ENCODE measurements around the gene DNAL4. TPM values are rescaled to one million over a fixed set of nuclear protein-coding genes. Genes with fewer than 3 reads are reported as not detected.

Gene DNAL4
- total and polyA plus RNA-seq, 10 of the 15 experiments (the other 5 are each of a cell fraction or from before 2014, with no cell fraction given), result 0.35 to 8.5 (median 6.3) TPM; not detected in 1

DNA sequence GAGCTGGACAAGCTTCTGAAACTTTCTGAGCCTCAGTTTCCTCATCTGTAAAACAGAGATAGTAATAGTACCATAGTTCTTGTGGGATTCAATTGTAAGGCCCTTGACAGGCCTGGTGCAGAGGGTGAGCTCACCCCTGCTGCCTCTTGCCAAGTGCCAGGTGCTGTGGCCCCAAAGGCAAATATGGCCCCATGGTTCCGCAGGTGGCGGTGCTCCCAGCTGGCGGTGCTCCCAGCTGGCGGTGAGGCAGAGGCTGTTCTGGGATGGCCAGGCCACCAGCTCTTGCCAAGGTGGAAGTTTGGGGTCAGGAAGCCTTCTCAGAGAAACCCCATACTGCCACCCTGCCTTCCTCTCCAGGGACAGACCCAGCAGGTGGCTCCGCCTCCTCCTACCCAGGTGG is 41.0 kb upstream of the DNAL4 start:
- Histone ChIP-seq H3K27ac (ENCODE audit: control insufficient read depth, insufficient read depth) (no peak overlapping the region), H3K9me3 (replicated peaks; ENCODE audit: control insufficient read depth, insufficient read depth, low read length) (no peaks in the 10 kb centered on the region), H3K4me1 (ENCODE audit: control insufficient read depth, insufficient read depth, low read length) (no peaks in the 10 kb centered on the region), H3K79me2 (ENCODE audit: control insufficient read depth, insufficient read depth, low read length) (no peaks in the 10 kb centered on the region), H3K27me3 (replicated peaks in 1 of 2; ENCODE audit: control insufficient read depth in 2 of 2, insufficient read depth in 2 of 2, low read length in 1 of 2) (peaks cover 0 to 4% of the 10 kb centered on the region in 2 experiments; a peak in 3 of 4 replicates), H3K4me3 (no peak overlapping the region), H3K4me2 (ENCODE audit: control insufficient read depth, insufficient read depth) (no peak overlapping the region), H2AFZ (ENCODE audit: control insufficient read depth, low read depth, low read length) (no peak overlapping the region), H4K20me1 (ENCODE audit: control insufficient read depth, insufficient read depth) (no peaks in the 10 kb centered on the region), H3K36me3 (ENCODE audit: control insufficient read depth in 2 of 2, insufficient read depth in 2 of 2, low read length in 1 of 2) (no peaks in the 10 kb centered on the region), H3K9ac (ENCODE audit: control insufficient read depth, insufficient read depth, low read length) (no peak overlapping the region)
- ChIA-PET RAD21 (ENCODE audit: unreplicated experiment) (no interaction called here), CTCF (interaction anchor here (0.6 kb wide), 1 partner anchor 76 kb away, joined by 3 read pairs; no protein-coding TSS in a partner anchor), POLR2A (no interaction called here), SMC1A (ENCODE audit: uncharacterized antibody, unreplicated experiment) (no interaction called here)
- intact Hi-C loops (cut with micrococcal nuclease; ENCODE audit: unreplicated experiment) (no loop called here), in situ Hi-C loops (cut with MboI) (no loop called here)
- DNase-seq (ENCODE audit: low read depth, low spot score), result no peak
- BruUV-seq (replicated peaks), result no TSS peak
- FAIRE-seq, result no peak
- 70% methylated on average over 5 of the region's 5 CpGs for WGBS (ENCODE audit: insufficient coverage, insufficient replicate concordance, low lambda C conversion rate, missing lambda C conversion rate)
- no peak for ATAC-seq
- TF ChIP-seq, protein P1, sequence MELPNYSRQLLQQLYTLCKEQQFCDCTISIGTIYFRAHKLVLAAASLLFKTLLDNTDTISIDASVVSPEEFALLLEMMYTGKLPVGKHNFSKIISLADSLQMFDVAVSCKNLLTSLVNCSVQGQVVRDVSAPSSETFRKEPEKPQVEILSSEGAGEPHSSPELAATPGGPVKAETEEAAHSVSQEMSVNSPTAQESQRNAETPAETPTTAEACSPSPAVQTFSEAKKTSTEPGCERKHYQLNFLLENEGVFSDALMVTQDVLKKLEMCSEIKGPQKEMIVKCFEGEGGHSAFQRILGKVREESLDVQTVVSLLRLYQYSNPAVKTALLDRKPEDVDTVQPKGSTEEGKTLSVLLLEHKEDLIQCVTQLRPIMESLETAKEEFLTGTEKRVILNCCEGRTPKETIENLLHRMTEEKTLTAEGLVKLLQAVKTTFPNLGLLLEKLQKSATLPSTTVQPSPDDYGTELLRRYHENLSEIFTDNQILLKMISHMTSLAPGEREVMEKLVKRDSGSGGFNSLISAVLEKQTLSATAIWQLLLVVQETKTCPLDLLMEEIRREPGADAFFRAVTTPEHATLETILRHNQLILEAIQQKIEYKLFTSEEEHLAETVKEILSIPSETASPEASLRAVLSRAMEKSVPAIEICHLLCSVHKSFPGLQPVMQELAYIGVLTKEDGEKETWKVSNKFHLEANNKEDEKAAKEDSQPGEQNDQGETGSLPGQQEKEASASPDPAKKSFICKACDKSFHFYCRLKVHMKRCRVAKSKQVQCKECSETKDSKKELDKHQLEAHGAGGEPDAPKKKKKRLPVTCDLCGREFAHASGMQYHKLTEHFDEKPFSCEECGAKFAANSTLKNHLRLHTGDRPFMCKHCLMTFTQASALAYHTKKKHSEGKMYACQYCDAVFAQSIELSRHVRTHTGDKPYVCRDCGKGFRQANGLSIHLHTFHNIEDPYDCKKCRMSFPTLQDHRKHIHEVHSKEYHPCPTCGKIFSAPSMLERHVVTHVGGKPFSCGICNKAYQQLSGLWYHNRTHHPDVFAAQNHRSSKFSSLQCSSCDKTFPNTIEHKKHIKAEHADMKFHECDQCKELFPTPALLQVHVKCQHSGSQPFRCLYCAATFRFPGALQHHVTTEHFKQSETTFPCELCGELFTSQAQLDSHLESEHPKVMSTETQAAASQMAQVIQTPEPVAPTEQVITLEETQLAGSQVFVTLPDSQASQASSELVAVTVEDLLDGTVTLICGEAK (IDR thresholded peaks at IDR 0.05; ENCODE audit: borderline replicate concordance), result no peak
- TF ChIP-seq SIN3A (IDR thresholded peaks at IDR 0.05; ENCODE audit: low read depth, low read length) (no peak), ZZZ3 (IDR thresholded peaks at IDR 0.05; ENCODE audit: control insufficient read depth, insufficient read length, low read depth) (no peak), CHD2 (IDR thresholded peaks at IDR 0.05; ENCODE audit: borderline replicate concordance, low read depth, low read length) (no peak), BRCA1 (IDR thresholded peaks at IDR 0.05; ENCODE audit: low read depth, low read length) (no peak), DPF2 (IDR thresholded peaks at IDR 0.05) (no peak), NFYA (IDR thresholded peaks at IDR 0.05; ENCODE audit: borderline replicate concordance, low read depth, low read length) (no peak), MEF2B (IDR thresholded peaks at IDR 0.05; ENCODE audit: partially characterized antibody, poor library complexity, severe bottlenecking) (no peak), BMI1 (IDR thresholded peaks at IDR 0.05; ENCODE audit: borderline replicate concordance) (no peak), MEF2A (IDR thresholded peaks at IDR 0.05; ENCODE audit: insufficient read depth, low read depth, low read length) (no peak), IKZF2 (IDR thresholded peaks at IDR 0.05) (no peak)
- TF ChIP-seq, protein P2, sequence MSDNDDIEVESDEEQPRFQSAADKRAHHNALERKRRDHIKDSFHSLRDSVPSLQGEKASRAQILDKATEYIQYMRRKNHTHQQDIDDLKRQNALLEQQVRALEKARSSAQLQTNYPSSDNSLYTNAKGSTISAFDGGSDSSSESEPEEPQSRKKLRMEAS (IDR thresholded peaks at IDR 0.05; ENCODE audit: low read depth, low read length), result no peak
